GM18507 (cell line): ENCODE data around the gene FPR2.

Experiments used
- DNase-seq: peaks from one replicate; pipeline ENCODE4 v3.0.0; 2011; ENCODE audit warnings: low read depth; ENCODE audit not compliant: insufficient read length; ENCODE audit errors: extremely low spot score
- FAIRE-seq: peaks from 2 replicates; lab custom pipeline; 2011; peaks lifted over from hg19 to GRCh38; lab: Jason Lieb, UNC

Gene FPR2, protein sequence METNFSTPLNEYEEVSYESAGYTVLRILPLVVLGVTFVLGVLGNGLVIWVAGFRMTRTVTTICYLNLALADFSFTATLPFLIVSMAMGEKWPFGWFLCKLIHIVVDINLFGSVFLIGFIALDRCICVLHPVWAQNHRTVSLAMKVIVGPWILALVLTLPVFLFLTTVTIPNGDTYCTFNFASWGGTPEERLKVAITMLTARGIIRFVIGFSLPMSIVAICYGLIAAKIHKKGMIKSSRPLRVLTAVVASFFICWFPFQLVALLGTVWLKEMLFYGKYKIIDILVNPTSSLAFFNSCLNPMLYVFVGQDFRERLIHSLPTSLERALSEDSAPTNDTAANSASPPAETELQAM

DNA sequence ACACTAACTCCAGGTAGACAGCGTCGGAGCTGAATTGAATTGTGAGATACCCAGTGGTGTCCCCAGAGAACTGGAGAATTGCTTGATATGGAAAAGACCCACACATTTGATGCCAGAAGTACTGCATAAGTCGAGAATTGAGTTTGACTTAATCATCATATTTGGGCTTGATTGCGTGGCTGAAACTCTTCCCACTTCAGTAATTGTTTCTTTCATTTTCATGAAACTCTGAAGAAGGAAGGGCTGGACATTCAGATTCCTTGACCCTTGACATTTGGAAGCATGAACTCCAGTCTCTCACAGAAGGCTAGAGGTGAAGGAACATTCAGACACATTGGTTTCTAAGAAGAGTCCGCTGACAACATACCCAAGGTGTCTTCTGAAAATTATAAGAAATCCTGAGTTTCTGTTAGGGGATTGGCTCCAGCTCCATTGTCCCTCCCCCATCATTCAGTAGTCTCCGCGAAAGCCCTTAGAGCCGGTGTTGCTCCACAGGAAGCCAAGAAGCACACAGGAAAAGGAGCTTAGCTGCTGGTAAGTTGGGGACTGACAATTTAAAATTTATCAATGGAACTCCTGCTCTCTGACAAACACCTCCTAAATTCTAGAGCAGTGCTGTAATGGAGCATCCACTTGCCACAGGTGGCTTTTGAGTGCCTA lies at the start of gene FPR2:
TSS of gene FPR2 (plus strand) at position 484 of the 660 bp plus-strand sequence. CDS start 7,479 bp downstream, outside the sequence.
- FAIRE-seq (no peak), DNase-seq (no peak)

DNA sequence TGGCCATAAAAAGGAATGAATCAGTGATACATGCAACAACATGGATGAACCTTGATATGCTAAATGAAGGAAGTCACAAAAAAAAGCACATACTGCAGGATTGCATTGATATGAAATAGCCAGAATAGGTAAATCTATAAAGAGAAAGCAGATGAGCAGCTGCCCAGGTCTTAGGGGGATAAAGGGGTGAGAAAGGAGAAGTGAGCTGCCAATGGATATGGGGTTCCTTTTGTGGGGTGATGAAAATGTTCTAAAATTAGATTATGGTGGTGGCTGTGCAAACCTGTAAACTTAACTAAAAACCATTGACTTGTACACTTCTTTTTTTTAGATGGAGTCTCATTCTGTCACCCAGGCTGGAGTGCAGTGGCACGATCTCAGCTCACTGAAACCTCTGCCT lies 49.3 kb upstream of the FPR2 start:
- FAIRE-seq (no peak), DNase-seq (no peak)

DNA sequence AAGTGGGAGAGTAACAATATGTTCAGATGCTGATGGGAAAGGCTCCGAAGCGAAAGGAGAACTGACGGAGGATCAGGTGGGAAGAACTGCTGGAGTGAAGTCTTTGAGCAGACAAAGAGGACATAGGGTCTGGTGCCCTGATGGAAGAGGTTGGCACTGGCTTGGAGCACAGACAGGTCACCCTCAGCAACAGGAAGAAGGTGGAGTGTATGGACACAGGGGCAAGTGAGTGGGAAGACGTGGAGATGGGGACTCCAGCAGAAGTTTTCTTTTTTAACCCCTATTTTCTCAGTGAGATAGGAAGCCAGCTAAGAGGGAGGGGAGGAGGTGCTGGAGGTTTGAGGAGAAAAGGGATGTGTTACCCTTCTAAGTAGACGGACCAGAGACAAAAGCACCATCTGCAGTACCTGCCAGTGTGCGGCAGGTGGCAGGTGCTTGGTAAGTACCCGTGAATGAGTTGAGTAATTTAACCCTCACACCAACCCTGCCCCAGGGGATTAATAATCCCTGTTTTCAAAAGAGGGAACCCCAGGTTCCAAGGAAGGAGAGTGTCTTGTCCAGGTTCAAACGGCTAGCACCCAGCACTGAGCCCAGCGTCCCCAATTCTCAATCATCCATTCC lies 48.4 kb upstream of the FPR2 start:
- DNase-seq (peak; percentile 12), FAIRE-seq (no peak)

DNA sequence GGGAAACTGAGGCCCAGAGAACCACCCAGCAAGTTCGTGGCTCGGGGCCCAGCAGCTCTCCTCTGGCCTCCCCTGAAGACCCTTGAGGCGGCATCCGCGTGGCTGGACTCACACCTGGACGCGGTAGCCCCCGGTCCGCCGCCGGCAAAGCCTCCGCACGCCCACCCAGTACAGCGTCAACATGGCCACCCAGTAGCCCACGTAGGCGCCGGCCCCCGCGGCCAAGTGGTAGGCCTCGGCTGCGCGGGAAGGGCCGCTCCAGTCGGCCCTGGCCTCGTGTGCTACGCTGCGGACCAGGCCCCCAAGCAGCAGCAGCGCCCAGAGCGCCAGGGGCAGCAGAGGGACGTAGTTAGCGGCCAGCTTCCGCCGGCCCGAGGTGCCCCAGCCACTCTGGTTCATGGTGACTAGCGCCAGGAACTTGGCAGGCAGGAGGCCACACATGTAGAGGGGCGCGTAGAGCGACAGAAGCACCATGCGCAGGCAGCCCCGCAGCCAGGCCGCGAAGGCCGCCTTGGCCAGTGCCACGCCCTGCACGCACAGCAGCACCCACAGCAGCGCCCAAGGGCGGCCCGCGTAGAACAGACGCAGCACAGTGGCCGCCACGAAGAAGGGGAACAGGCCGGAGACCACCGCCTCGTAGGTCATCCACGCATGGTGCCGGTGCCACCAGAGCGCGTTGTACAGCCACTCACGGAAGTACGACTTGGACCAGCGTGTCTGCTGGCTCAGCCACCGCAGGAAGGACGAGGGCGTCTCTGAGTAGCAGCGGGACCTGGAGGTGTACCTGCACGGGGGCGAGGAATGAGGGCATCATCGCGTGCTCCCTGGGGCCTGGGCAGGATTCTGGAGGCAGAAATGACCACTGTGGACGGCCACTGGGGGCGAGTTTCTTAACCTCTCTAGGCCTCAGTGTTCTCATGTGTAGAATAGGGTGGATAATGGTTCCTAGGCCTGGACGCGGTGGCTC lies 47.4 kb upstream of the FPR2 start:
- no peak for DNase-seq
- FAIRE-seq: no peak

DNA sequence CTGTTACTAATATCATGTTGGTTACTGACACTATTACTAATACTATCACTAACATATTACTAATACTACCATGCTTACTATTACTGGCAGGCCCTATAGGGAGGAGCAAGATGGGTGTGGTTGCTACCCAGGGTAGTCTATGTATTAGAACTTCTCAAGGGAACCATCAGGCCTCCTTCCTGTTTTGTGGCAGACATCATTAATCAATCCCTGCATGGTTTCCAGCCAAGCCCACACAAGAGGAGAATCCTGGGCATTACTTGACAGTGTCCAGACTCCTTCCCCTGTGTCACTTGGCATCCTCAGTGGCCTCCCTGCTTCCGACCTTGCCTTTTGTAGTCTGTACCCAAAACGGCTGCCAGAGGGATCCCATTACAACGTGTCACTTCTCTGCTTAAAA lies 46.1 kb upstream of the FPR2 start:
- FAIRE-seq: no peak
- no peak for DNase-seq

DNA sequence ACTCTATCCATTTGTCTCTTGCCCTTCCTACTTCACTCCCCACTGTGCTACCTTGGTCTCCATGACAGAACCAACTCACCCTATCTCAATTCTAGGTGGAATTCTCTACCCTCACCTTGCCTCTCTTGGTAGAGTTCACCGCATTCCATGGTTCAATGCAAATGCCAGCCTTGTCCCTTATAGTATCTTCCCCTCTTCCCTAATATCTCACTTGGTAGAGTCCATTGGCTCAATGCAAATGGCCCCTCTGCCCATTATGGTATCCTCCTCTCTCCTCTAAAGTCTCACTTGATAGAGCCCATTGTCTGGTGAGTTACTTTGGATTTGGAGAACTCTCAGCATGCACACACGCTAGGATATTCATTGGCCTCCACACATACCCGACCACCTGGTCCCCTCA lies 45.1 kb upstream of the FPR2 start:
- DNase-seq: no peak
- no peak for FAIRE-seq

DNA sequence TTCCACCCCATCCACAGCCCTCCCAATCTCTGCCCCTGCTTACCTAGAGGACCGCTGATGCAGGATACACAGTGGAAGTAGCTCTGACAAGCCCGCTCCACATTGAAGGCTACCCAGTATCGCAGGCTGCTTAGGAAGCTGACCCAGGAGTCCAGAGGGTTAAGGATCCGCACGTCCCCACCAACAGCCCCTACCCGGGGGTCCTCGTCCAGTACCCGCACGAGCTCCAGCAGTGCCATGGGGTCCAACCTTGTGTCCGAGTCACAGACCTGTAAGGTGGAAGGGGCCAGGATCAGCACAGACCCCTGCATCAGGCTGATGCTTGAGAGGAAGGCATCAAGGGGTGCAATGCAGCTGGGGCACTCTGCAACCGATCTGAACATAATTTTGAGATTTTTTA lies 44.1 kb upstream of the FPR2 start:
- no peak for FAIRE-seq
- no peak for DNase-seq

DNA sequence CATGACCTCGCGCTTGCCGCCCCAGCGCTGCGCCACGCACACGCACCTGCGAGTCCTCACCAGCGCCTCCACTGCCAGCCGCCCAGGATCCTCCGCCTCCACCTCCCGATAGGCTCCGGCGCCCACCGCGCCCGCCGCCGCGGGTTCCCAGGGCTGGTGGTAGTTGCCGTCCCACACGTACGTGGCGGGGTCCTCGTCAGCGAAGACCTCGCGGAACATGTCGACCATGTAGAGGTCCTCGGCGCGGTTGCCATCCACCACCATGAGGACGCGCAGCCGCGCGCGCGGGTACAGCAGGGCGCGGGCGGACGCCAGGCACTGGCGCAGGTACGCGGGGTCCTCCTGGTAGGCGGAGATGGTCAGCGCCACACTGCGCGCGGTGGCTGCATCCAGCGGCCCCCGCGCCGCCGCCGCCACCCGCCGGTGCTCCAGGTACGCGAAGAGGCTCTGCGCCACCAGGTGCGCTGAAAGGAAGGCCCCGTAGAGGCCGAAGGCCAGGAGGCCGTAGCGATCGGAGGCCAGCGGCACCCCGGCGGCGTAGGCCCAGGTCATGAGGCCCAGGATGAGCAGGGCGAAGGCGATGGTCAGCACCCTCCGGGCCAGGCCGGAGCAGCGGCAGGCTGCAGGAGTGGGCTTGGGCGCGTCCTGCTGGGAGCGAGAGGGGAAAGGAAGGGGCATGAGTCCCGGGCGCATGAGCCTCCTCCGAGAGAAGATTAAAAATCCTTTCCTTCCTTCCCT lies 41.6 kb upstream of the FPR2 start:
- FAIRE-seq (no peak), DNase-seq (no peak)

DNA sequence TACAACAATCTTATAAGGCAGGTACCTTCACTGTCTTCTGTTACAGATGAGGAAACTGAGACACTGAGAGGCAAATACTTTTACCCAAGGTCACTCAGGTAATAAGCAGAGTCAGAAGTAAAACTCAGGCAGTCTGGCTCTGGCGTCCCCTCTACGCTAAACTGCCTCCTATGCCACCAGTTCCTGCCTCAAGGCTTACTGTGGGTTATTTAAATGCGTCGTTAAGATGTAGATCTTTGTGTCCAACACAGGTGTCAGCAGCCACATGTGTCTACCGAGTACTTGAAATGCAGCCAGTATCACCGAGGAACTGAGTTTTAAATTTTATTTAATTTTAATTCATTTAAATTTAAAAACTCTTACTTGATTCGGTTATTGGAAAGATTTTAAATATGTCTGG lies 39.1 kb upstream of the FPR2 start:
- no peak for FAIRE-seq

DNA sequence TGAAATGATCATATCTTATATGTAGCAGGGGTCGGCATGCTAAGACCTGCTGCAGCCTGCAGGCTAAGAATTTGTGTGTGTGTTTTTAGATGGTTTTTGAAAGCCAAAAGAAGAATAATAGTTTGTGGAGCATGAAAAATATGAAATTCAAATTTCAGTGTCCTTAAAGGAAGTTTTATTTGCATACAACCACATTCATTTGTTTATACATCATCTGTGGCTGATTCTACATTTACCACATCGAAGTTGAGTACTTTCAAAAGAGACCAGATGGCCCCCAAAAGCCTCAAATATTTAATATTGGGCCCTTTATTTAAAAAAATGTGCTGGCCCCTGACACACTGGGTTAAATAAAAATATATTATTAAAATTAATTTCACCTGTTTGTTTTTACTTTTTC lies 38.5 kb upstream of the FPR2 start:
- DNase-seq (no peak), FAIRE-seq (no peak)

More for the DNA sequence above, 39.1 kb upstream of the FPR2 start:
- no peak for DNase-seq

DNA sequence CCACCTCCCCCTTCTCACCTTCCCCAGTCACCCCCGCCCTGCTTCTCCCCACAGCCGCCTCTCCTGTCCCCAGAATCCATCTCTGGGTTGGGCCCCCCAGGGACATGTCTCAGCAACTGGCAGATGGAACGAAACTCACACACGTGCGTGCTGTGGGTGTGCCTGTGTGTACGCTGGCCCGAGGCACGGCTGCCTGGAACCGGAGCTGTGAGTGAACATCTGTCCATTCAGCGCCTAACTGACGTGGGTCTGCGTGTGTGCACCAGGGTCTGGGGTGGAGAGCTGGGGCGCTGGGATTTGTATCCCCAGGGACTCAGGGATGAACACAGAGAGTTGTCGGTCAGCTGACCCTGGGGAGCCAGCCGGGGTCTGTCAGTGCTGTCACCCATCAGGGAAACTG lies 36.4 kb upstream of the FPR2 start:
- DNase-seq (no peak), FAIRE-seq (no peak)

DNA sequence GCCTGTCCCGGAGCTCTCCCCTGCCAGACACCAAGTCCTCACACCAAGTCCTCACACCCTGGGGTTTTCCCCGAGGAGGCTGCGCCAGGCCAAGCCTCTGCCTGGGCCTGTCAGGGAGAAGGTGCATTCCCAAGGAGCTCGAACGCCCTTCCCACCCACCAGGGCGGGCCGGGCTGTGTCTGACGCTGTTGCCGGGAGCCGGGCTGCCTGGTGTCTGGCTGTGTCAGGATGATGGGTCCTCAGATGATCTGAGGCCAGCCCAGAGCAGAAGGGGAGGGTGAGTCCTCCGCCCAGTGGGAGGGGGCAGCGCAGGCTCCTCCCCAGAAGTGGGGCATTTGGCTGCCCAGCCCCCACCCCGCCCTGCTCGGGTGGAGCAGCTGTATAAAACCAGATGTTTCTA lies 34.9 kb upstream of the FPR2 start:
- FAIRE-seq (no peak), DNase-seq (no peak)

DNA sequence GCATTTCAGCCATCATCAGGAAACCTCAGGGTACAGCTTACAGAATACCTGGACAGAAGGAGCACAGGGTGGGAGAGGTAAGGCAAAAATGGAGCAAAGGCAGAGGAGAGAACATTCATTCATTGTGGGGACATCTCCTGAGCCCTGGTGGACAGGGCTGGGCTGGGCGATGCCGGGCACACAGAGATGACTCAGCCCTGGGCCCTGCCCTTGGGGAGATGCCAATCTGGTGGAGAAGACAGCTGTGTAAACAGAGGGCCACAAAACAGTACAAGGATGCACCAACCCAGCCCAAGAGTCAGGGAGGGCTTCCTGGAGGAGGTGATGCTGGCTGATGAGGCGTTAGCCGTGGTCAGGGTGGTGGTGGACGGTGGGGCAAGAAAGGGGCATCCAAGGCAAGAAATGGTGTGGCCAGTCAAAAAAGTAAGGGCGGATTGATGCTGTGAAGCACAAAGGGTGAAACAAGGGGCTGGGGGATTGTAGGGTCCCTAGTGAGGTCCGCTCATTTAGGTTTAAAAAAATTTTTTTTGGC lies 33.6 kb upstream of the FPR2 start:
- DNase-seq: no peak
- no peak for FAIRE-seq

DNA sequence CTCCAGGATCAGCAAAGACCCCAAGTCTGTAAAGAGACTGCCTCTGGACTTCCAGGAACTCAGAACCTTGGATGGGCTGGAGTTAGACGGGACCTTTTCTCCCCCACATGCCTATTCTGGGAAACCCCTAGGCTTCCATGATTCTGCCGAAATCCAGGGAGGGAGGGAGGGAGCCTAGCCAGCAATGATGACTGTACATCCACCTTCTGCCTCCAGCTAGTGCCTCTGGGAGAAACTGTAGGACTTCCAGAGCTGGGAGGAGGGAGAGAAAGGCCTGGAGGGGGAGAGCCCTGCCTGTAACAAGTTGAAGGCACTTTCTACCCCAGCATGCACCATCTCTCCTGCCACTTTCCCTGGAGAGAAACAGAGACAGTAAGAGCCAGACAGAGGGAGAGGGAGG lies 31.2 kb upstream of the FPR2 start:
- FAIRE-seq (no peak), DNase-seq (no peak)

DNA sequence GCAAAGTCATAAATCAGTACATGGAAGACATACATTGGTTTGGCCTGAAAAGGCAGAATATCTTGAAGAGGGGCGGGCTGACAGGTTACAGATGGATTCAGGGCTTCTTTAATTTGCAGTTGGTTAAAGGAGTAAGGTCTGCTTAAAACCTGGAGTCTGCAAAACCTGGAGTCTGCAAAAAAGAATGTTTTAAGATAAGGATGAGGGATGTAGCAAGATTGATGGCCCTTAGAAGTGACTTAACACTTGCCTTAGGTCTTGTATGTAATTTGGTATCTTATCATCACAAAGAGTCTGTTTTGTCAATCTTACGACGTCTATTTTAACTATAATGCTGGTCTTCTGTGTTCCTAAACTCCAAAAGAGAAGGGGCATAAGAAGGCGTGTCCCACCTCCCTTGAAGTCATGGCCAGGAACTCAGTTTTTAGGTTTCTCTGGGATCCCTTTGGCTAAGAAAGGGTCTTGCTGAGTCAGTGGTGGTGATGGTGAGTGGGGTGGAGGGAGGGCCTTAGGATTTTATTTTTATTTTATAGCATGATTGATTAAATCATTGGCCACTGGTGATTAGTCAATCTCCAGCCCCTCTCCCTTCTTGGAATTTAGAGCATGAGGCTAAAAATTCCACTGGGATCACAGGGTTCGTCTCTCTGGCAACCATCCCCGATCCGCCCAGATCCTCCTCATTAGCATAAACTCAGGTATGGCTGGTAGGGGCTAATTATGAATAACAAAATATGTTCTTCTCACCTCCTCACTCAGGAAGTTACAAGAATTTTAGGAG lies 27.0 kb upstream of the FPR2 start:
- FAIRE-seq (no peak), DNase-seq (no peak)

DNA sequence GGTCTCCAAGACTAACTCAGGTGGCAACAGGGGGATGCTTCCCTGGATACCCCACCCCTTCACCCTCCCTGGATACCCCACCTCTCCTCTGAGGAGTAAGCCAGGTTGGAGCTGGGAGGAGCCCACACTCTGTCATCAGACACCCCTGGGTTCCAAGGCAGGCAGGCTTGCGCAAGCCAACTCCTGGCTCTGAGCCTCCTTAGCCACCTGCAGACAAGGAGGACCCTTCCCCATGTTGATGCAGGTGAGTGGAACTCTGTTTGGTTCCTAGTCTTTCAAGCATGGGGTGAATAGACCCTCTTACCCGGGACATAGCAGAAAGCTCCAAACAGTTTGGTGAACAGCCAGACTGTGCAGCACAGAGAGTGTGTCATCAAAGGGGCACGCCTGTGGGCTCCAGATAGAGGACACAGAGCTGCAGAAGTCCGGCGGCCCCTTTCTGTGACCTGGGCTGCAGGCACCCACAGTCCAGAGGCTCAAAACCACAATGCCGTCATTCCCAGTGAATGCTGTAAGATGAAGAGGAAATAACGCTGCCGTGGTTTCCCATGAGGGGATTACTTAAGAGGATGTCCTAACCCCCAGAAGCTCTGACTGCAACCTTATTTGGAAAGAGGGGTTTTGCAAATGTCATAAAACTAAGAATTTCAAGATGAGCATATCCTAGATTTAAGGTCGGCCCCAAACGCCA lies 25.1 kb upstream of the FPR2 start:
- no peak for DNase-seq
- FAIRE-seq: no peak

DNA sequence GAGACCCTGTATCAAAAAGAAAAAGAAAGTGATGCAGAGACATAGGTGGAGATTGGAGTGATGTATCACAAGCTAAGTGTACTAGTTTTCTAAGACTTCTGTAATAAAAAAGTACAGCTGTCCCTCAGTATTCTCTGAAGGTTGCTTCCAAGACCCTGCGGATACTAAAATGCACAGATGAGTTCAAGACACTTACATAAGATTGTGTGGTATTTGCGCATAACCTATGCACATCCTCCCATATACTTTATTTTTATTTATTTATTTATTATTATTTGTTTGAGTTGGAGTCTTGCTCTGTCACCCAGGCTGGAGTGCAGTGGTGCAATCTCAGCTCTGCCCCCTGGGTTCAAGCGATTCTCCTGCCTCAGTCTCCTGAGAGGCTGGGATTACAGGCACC lies 23.6 kb upstream of the FPR2 start:
- FAIRE-seq (no peak), DNase-seq (no peak)

DNA sequence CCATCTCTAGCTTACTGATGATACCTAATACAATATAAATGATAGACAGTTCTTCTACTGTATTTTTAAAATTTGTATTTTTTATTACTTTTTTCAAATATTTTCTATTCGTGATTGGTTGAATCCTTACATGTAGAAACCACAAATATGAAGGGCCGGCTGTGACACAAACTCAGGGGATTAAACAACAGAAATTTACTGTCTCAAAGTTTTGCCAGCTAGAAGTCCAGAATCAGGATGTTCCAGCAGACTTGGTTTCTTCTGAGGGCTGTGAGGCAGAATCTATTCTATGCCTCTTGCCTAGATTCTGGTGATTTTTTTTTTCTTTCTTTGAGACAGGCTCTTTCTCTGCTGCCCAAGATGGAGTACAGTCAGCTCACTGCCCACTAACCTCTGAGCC lies 23.1 kb upstream of the FPR2 start:
- FAIRE-seq (no peak), DNase-seq (no peak)
